ENCODE measurements around the gene SLC6A7. TPM values are rescaled to one million over a fixed set of nuclear protein-coding genes. Genes with fewer than 3 reads are reported as not detected.

The SLC6A7 gene
- total and polyA plus RNA-seq, 8 donors = 29.3 TPM; not detected in 7

DNA sequence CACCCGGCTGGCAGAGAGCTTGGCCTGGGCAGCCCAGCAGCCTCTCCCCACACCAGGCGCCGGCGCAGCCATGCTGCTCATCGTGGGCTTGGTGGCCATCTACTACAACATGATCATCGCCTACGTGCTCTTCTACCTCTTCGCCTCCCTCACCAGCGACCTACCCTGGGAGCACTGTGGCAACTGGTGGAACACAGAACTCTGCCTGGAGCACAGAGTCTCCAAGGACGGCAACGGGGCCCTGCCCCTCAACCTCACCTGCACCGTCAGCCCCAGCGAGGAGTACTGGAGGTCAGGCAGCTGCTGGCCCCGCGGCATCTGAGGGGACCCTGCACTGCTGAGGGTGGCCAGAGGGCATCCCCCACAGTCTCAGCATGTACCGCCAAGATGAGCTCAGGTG lies 7.1 kb downstream of the SLC6A7 start:
- peaks cover 0 to 8% (median 0%) of the 10 kb centered on the region in 3 donors for H3K27me3 ChIP-seq
- H3K36me3 ChIP-seq = no peaks in the 10 kb centered on the region
- TF ChIP-seq, protein P1, sequence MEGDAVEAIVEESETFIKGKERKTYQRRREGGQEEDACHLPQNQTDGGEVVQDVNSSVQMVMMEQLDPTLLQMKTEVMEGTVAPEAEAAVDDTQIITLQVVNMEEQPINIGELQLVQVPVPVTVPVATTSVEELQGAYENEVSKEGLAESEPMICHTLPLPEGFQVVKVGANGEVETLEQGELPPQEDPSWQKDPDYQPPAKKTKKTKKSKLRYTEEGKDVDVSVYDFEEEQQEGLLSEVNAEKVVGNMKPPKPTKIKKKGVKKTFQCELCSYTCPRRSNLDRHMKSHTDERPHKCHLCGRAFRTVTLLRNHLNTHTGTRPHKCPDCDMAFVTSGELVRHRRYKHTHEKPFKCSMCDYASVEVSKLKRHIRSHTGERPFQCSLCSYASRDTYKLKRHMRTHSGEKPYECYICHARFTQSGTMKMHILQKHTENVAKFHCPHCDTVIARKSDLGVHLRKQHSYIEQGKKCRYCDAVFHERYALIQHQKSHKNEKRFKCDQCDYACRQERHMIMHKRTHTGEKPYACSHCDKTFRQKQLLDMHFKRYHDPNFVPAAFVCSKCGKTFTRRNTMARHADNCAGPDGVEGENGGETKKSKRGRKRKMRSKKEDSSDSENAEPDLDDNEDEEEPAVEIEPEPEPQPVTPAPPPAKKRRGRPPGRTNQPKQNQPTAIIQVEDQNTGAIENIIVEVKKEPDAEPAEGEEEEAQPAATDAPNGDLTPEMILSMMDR (IDR thresholded peaks at IDR 0.05) = no peak
- TF ChIP-seq POLR2AphosphoS5 (IDR thresholded peaks at IDR 0.05) = no peak
- no peak for TF ChIP-seq POLR2A (IDR thresholded peaks at IDR 0.05)
- TF ChIP-seq EP300 (IDR thresholded peaks at IDR 0.05) = no peak
- no peak for DNase-seq
- 89 to 95% (median 94%) methylated on average over 13 to 16 of the region's 16 CpGs for WGBS, 5 donors
- no peak overlapping the region for H3K27ac ChIP-seq
- intact Hi-C loops (cut with DNase I; ENCODE audit: low total_unique reads) = no loop called here
- no peaks in the 10 kb centered on the region for H3K4me1 ChIP-seq
- H3K9me3 ChIP-seq = no peaks in the 10 kb centered on the region
- H3K4me3 ChIP-seq = no peak overlapping the region

DNA sequence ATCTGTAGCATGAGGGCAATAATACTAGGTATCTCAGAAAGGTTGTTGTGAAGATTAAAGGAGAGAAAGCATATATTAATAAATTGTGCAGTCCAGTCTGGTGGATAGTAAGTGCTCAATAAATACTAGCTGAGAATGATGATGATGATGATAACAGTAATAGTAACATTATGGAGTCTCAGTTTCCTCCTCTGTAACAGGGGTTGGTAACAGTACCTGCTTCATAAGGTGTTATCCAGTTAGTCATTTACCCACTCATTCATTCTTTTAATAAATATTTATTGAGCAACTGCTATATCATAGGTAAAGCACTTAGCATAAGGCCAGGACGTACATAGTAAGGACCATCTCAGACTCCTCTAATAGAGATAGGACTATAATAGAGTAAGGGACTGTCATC lies 7.6 kb downstream of the SLC6A7 start:
- intact Hi-C loops (cut with DNase I; ENCODE audit: low total_unique reads) = no loop called here
- 76 to 95% (median 85%) methylated on average over 1 of the region's 1 CpG for WGBS, 5 donors
- H3K4me3 ChIP-seq = no peak overlapping the region
- H3K9me3 ChIP-seq = no peaks in the 10 kb centered on the region
- DNase-seq = no peak
- no peaks in the 10 kb centered on the region for H3K4me1 ChIP-seq
- peaks cover 0 to 3% (median 0%) of the 10 kb centered on the region in 3 donors for H3K27me3 ChIP-seq
- H3K27ac ChIP-seq = no peak overlapping the region
- H3K36me3 ChIP-seq = no peaks in the 10 kb centered on the region
- TF ChIP-seq, protein P1 (IDR thresholded peaks at IDR 0.05) = no peak
- TF ChIP-seq POLR2AphosphoS5 (IDR thresholded peaks at IDR 0.05) = no peak
- no peak for TF ChIP-seq POLR2A (IDR thresholded peaks at IDR 0.05)
- TF ChIP-seq EP300 (IDR thresholded peaks at IDR 0.05) = no peak

DNA sequence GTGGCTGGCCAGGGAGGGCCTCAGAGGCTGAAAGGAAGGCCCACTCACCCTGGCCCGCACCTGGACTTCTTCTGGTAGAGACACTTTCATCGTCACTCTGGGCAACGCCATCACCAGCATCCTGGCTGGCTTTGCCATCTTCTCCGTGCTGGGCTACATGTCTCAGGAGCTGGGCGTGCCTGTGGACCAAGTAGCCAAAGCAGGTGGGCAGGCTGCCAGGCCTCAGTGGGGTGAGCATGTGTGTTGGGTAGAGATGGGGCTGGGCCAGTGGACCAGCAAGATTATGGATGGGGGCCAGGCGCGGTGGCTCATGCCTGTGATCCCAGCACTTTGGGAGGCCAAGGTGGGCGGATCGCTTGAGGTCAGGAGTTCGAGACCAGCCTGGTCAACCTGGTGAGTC lies 12.6 kb downstream of the SLC6A7 start:
- intact Hi-C loops (cut with DNase I; ENCODE audit: low total_unique reads) = no loop called here
- TF ChIP-seq, protein P1 (IDR thresholded peaks at IDR 0.05) = no peak
- TF ChIP-seq POLR2A (IDR thresholded peaks at IDR 0.05) (no peak), EP300 (IDR thresholded peaks at IDR 0.05) (no peak), POLR2AphosphoS5 (IDR thresholded peaks at IDR 0.05) (no peak)
- Histone ChIP-seq H3K4me3 (no peak overlapping the region), H3K9me3 (no peaks in the 10 kb centered on the region), H3K27me3 (no peaks in the 10 kb centered on the region), H3K4me1 (no peaks in the 10 kb centered on the region), H3K36me3 (no peaks in the 10 kb centered on the region), H3K27ac (no peak overlapping the region)
- DNase-seq = no peak
- WGBS, 5 donors = 85 to 93% (median 91%) methylated on average over 10 of the region's 10 CpGs

DNA sequence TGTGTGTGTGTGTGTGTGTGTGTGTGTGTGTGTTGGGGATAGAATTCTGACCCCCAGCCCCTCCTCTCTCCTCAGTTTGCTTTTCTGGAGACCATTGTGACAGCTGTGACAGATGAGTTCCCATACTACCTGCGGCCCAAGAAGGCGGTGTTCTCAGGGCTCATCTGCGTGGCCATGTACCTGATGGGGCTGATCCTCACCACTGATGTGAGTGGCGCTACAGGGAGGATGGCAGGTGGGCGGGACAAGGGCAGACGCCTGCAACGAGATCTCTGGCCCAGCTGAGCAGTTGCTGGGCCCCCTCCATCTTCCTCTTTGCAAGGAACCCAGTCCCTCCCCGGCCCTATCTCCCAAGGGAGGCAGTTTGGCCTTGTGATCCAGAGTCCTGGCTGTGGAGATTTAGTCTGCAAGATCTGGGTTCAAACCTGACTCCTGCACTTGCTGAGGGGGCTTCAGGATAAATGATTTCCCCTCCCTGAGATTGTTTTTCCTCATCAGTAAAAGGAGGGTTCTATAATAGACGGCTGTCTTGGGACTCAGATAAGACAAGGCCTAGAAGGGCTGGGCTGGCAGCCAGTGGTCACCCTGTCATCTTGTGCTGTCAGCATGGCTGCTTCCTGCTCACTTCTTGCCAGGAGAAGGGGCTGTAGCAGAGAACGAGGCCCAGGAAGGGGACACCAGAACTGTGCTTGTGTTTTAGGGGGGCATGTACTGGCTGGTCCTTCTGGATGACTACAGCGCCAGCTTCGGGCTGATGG lies 14.1 kb downstream of the SLC6A7 start:
- no peak overlapping the region for H3K4me3 ChIP-seq
- TF ChIP-seq, protein P1 (IDR thresholded peaks at IDR 0.05) = no peak
- TF ChIP-seq POLR2AphosphoS5 (IDR thresholded peaks at IDR 0.05) = no peak
- TF ChIP-seq EP300 (IDR thresholded peaks at IDR 0.05) = no peak
- TF ChIP-seq POLR2A (IDR thresholded peaks at IDR 0.05) = no peak
- intact Hi-C loops (cut with DNase I; ENCODE audit: low total_unique reads) = no loop called here

More for the DNA sequence above, 14.1 kb downstream of the SLC6A7 start:
- 74 to 82% (median 80%) methylated on average over 6 to 12 of the region's 12 CpGs for WGBS, 5 donors
- H3K27ac ChIP-seq = no peak overlapping the region
- no peaks in the 10 kb centered on the region for H3K9me3 ChIP-seq
- H3K4me1 ChIP-seq = no peaks in the 10 kb centered on the region
- no peaks in the 10 kb centered on the region for H3K36me3 ChIP-seq
- DNase-seq = no peak
- peaks cover 0 to 9% (median 4%) of the 10 kb centered on the region in 3 donors for H3K27me3 ChIP-seq

All from stomach (tissue), 9 donors.